Spleen (tissue), 7 donors: Measurements from ENCODE around the gene CASP5.

Source experiments
- CTCF ChIP-seq, 11 experiments: fragments of 200-600 bp in 7 of 11; fragments of 450-650 bp in 4 of 11; sonication (generic) in 4 of 11; IDR thresholded peaks in 8 of 11; conservative IDR thresholded peaks in 3 of 11; 1 replicate in 7 of 11; 2 replicates in 4 of 11; pipeline versions ENCODE4 v1.4.0 to v1.8.0; 2016 to 2021; ENCODE audit warnings: antibody characterized with exemption in 11 of 11, inconsistent platforms in 4 of 11, mild to moderate bottlenecking in 1 of 11
- POLR2A ChIP-seq, 3 donors: fragments of 450-650 bp; IDR thresholded peaks; one replicate each; pipeline ENCODE4 v1.5.1; 2017; ENCODE audit warnings: antibody characterized with exemption in 3 of 3, mild to moderate bottlenecking in 1 of 3
- POLR2AphosphoS5 ChIP-seq, 3 donors: sonication (generic); formaldehyde crosslinking; IDR thresholded peaks; one replicate each; pipeline ENCODE4 v1.5.1; 2017; ENCODE audit warnings: antibody characterized with exemption in 3 of 3
- donor health status: DM: no; HTN: no; CAD: no; lungs with moderate emphysema.
- donor health status: DM: no; HTN: no; CAD: no.
- donor health status: DM: no; HTN: no; CAD: no.

- no peak for TF ChIP-seq POLR2AphosphoS5 (IDR thresholded peaks at IDR 0.05)
- no peak for TF ChIP-seq CTCF (IDR thresholded peaks at IDR 0.05 in 8 of 11, conservative IDR thresholded peaks at IDR 0.05 in 3 of 11)
- no peak for TF ChIP-seq POLR2A (IDR thresholded peaks at IDR 0.05)
Observed at GRCh38 chr11:104991994-104992393, 31.0 kb downstream of the CASP5 start.
